Mammary epithelial cell (primary cell): ENCODE measurements around the gene LARGE1.

Source experiments
- CTCF ChIP-seq, 2 donors: IDR thresholded peaks in 1 of 2; conservative IDR thresholded peaks in 1 of 2; 2 replicates each; pipeline ENCODE4 v1.5.1; 2011 to 2012; ENCODE audit warnings: inconsistent platforms in 2 of 2, low read length in 2 of 2, mild to moderate bottlenecking in 2 of 2, control low read depth in 1 of 2, low read depth in 1 of 2; ENCODE audit not compliant: insufficient read depth in 1 of 2; ENCODE audit errors: extremely low read depth in 1 of 2
- EZH2 ChIP-seq: IDR thresholded peaks from 2 replicates; pipeline ENCODE4 v1.6.1; 2012; ENCODE audit warnings: low read length, inconsistent platforms, borderline replicate concordance

GRCh38 chr22:33848251-33848650, 72.0 kb downstream of the LARGE1 start:
- no peak for TF ChIP-seq CTCF (conservative IDR thresholded peaks at IDR 0.05 in 1 of 2, IDR thresholded peaks at IDR 0.05 in 1 of 2; ENCODE audit: extremely low read depth in 1 of 2, insufficient read depth in 1 of 2, low read depth in 1 of 2, low read length in 2 of 2)
- no peak for TF ChIP-seq EZH2
